ENCODE measurements around the gene SYT6. TPM values are rescaled to one million over a fixed set of nuclear protein-coding genes. Genes with fewer than 3 reads are reported as not detected.
A peak's percentile ranks its signal among the peaks of the same experiment; 100 is the strongest.

The SYT6 gene
- total and polyA plus RNA-seq, 3 donors from 2014 or later: 0.43 to 0.78 (median 0.71) TPM

GRCh38 chr1:114152508-114153260, 985 bp downstream of the SYT6 start:
- TF ChIP-seq POLR2A (IDR thresholded peaks at IDR 0.05) (no peak), CTCF (IDR thresholded peaks at IDR 0.05) (no peak)
- Histone ChIP-seq H3K27ac (no peak overlapping the region), H3K9me3 (no peaks in the 10 kb centered on the region), H3K4me3 (peak overlapping the region; percentile 42 to 57), H3K36me3 (ENCODE audit: low read depth, missing control alignments) (no peaks in the 10 kb centered on the region), H3K4me1 (peaks cover 16% of the 10 kb centered on the region), H3K27me3 (no peaks in the 10 kb centered on the region)
- intact Hi-C loops (cut with DNase I; ENCODE audit: low total_unique reads): no loop called here
- WGBS, 2 donors: 0 to 2% methylated on average over 15 to 75 of the region's 89 CpGs
- DNase-seq: peak; percentile 36

- peak overlapping the region; percentile 42 to 57 for H3K4me3 ChIP-seq
- no peak overlapping the region for H3K27ac ChIP-seq
- peaks cover 16% of the 10 kb centered on the region for H3K4me1 ChIP-seq
- H3K27me3 ChIP-seq: no peaks in the 10 kb centered on the region
- WGBS, 2 donors: 11 to 36% methylated on average over 4 to 20 of the region's 20 CpGs
- intact Hi-C loops (cut with DNase I; ENCODE audit: low total_unique reads): no loop called here
- TF ChIP-seq POLR2A (IDR thresholded peaks at IDR 0.05) (no peak), CTCF (IDR thresholded peaks at IDR 0.05) (no peak)
- no peaks in the 10 kb centered on the region for H3K36me3 ChIP-seq (ENCODE audit: low read depth, missing control alignments)
- DNase-seq: no peak
- no peaks in the 10 kb centered on the region for H3K9me3 ChIP-seq
Observed at GRCh38 chr1:114152089-114152507, 1.6 kb downstream of the SYT6 start.

GRCh38 chr1:114150016-114150415, 3.7 kb downstream of the SYT6 start:
- H3K27ac ChIP-seq: no peak overlapping the region
- no peaks in the 10 kb centered on the region for H3K27me3 ChIP-seq
- TF ChIP-seq CTCF (IDR thresholded peaks at IDR 0.05): no peak
- TF ChIP-seq POLR2A (IDR thresholded peaks at IDR 0.05): no peak
- H3K4me1 ChIP-seq: peaks cover 16% of the 10 kb centered on the region
- DNase-seq: no peak
- no peak overlapping the region for H3K4me3 ChIP-seq
- no peaks in the 10 kb centered on the region for H3K36me3 ChIP-seq (ENCODE audit: low read depth, missing control alignments)
- intact Hi-C loops (cut with DNase I; ENCODE audit: low total_unique reads): no loop called here
- no peaks in the 10 kb centered on the region for H3K9me3 ChIP-seq
- 64 to 89% methylated on average over 1 to 2 of the region's 2 CpGs for WGBS, 2 donors

GRCh38 chr1:114149211-114149610, 4.5 kb downstream of the SYT6 start:
- Histone ChIP-seq H3K4me1 (peaks cover 16% of the 10 kb centered on the region), H3K27ac (no peak overlapping the region), H3K4me3 (no peak overlapping the region), H3K9me3 (no peaks in the 10 kb centered on the region), H3K36me3 (ENCODE audit: low read depth, missing control alignments) (no peaks in the 10 kb centered on the region), H3K27me3 (no peaks in the 10 kb centered on the region)
- intact Hi-C loops (cut with DNase I; ENCODE audit: low total_unique reads): no loop called here
- no peak for TF ChIP-seq POLR2A (IDR thresholded peaks at IDR 0.05)
- no peak for TF ChIP-seq CTCF (IDR thresholded peaks at IDR 0.05)
- no peak for DNase-seq
- 88 to 91% methylated on average over 6 of the region's 6 CpGs for WGBS, 2 donors

Measured in testis (tissue), 3 donors.